ENCODE measurements around the gene IRAK3. TPM values are rescaled to one million over a fixed set of nuclear protein-coding genes. Genes with fewer than 3 reads are reported as not detected.
A peak's percentile ranks its signal among the peaks of the same experiment; 100 is the strongest.

The IRAK3 gene
- total RNA-seq, 1 experiment from 2014 or later, result 0.07 TPM

GRCh38 chr12:66154776-66155175 lies 34.2 kb upstream of the IRAK3 start:
- intact Hi-C loops (cut with micrococcal nuclease; ENCODE audit: unreplicated experiment), result no loop called here
- Histone ChIP-seq H3K9me3 (ENCODE audit: insufficient read depth, low read depth) (no peaks in the 10 kb centered on the region), H3F3A (ENCODE audit: insufficient read depth, low read depth) (no peaks in the 10 kb centered on the region), H3K79me2 (ENCODE audit: low read depth) (no peaks in the 10 kb centered on the region), H3K27me3 (ENCODE audit: insufficient read depth, low read depth) (no peaks in the 10 kb centered on the region), H3K4me2 (no peak overlapping the region), H3K9me2 (ENCODE audit: insufficient read depth) (no peaks in the 10 kb centered on the region), H3K4me3 (no peak overlapping the region), H3K27ac (no peak overlapping the region), H4K20me1 (ENCODE audit: insufficient read depth) (no peaks in the 10 kb centered on the region), H2AFZ (no peak overlapping the region), H3K4me1 (replicated peaks; ENCODE audit: insufficient read depth) (no peaks in the 10 kb centered on the region), H3K36me3 (ENCODE audit: low read depth) (no peaks in the 10 kb centered on the region)
- CTCF ChIA-PET, result no interaction called here
- TF ChIP-seq CTCF (conservative IDR thresholded peaks at IDR 0.05), result no peak
- TF ChIP-seq EZH2 (IDR thresholded peaks at IDR 0.05; ENCODE audit: low read depth), result no peak
- POLR2A ChIA-PET (ENCODE audit: unreplicated experiment), result no interaction called here
- no TSS peak for BruUV-seq (replicated peaks)
- no peak for DNase-seq

GRCh38 chr12:66156654-66157053 lies 32.4 kb upstream of the IRAK3 start:
- Histone ChIP-seq H3K27me3 (ENCODE audit: insufficient read depth, low read depth) (no peaks in the 10 kb centered on the region), H2AFZ (no peak overlapping the region), H3K27ac (no peak overlapping the region), H3K79me2 (ENCODE audit: low read depth) (no peaks in the 10 kb centered on the region), H3K36me3 (ENCODE audit: low read depth) (0 out of 2 replicates have a peak, but pooled peaks cover 2% of the 10 kb centered on the region), H3F3A (ENCODE audit: insufficient read depth, low read depth) (no peaks in the 10 kb centered on the region), H3K4me1 (replicated peaks; ENCODE audit: insufficient read depth) (no peaks in the 10 kb centered on the region), H4K20me1 (ENCODE audit: insufficient read depth) (no peaks in the 10 kb centered on the region), H3K9me2 (ENCODE audit: insufficient read depth) (no peaks in the 10 kb centered on the region), H3K4me2 (no peak overlapping the region), H3K9me3 (ENCODE audit: insufficient read depth, low read depth) (no peaks in the 10 kb centered on the region), H3K4me3 (no peak overlapping the region)
- ChIA-PET CTCF (no interaction called here), POLR2A (ENCODE audit: unreplicated experiment) (no interaction called here)
- BruUV-seq (replicated peaks), result no TSS peak
- intact Hi-C loops (cut with micrococcal nuclease; ENCODE audit: unreplicated experiment), result no loop called here
- DNase-seq, result peak in 1 of 2 experiments; percentile 44
- TF ChIP-seq EZH2 (IDR thresholded peaks at IDR 0.05; ENCODE audit: low read depth), result no peak
- no peak for TF ChIP-seq CTCF (conservative IDR thresholded peaks at IDR 0.05)

- no peak overlapping the region for H3K4me2 ChIP-seq
- H3K27me3 ChIP-seq (ENCODE audit: insufficient read depth, low read depth), result no peaks in the 10 kb centered on the region
- H2AFZ ChIP-seq, result no peak overlapping the region
- no peak for DNase-seq
- TF ChIP-seq CTCF (conservative IDR thresholded peaks at IDR 0.05), result no peak
- TF ChIP-seq EZH2 (IDR thresholded peaks at IDR 0.05; ENCODE audit: low read depth), result no peak
- no TSS peak for BruUV-seq (replicated peaks)
- no peak overlapping the region for H3K27ac ChIP-seq
- peaks cover 5% of the 10 kb centered on the region; the same call in 1 of the 2 replicates for H3K79me2 ChIP-seq (ENCODE audit: low read depth)
- ChIA-PET POLR2A (ENCODE audit: unreplicated experiment) (no interaction called here), CTCF (no interaction called here)
- 0 out of 2 replicates have a peak, but pooled peaks cover 5% of the 10 kb centered on the region for H3K36me3 ChIP-seq (ENCODE audit: low read depth)
- no peaks in the 10 kb centered on the region for H3K9me2 ChIP-seq (ENCODE audit: insufficient read depth)
- H3F3A ChIP-seq (ENCODE audit: insufficient read depth, low read depth), result no peaks in the 10 kb centered on the region
- no peaks in the 10 kb centered on the region for H3K4me1 ChIP-seq (replicated peaks; ENCODE audit: insufficient read depth)
- H3K9me3 ChIP-seq (ENCODE audit: insufficient read depth, low read depth), result no peaks in the 10 kb centered on the region; the same call in 1 of the 2 replicates
- intact Hi-C loops (cut with micrococcal nuclease; ENCODE audit: unreplicated experiment), result no loop called here
- H4K20me1 ChIP-seq (ENCODE audit: insufficient read depth), result no peaks in the 10 kb centered on the region
- H3K4me3 ChIP-seq, result no peak overlapping the region
Observed at GRCh38 chr12:66159123-66159522, 29.9 kb upstream of the IRAK3 start.
